ENCODE data around the gene DRD2. TPM values are rescaled to one million over a fixed set of nuclear protein-coding genes. Genes with fewer than 3 reads are reported as not detected.

The DRD2 gene
- total and polyA plus RNA-seq, 3 donors from 2014 or later = 0.74 to 2.6 (median 2.5) TPM

DNA sequence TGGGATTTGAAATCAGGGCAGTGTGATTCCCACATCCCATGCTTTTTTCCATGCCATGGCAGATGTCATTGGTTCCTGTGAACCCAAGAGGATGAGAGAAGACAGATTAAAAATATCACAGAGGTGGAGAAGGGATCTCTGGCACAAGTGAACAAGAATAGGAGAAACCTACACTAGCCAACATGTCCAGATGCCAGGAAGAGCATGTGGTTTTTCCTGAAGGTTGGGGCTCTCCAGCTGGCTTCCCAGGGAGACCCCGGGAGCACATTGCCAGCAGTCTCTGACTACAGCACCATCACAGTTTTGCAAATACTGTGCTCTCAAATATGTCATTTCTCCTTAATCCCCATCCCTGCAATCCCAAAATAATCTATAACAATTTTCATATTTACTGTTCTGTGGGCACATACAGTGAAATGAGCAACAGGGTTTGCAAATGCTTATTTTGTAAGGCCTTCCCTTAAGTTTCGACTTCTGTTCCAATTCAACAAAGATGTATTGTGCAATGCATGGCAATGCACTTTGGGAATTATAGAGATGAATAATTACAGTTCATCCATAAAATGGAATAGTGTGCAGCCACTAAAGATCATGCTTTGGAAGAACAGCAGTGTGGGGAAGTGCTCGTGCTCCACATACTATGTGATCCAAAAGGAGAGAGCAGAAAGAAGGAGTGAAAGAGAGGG, 82.8 kb downstream of the DRD2 start:
- H3K27me3 ChIP-seq = no peaks in the 10 kb centered on the region
- H3K27ac ChIP-seq = no peak overlapping the region
- no peaks in the 10 kb centered on the region for H3K9me3 ChIP-seq
- 74 to 86% methylated on average over 3 of the region's 3 CpGs for WGBS, 2 donors
- H3K4me3 ChIP-seq = no peak overlapping the region
- no peak for DNase-seq
- H3K36me3 ChIP-seq (ENCODE audit: low read depth, missing control alignments) = no peaks in the 10 kb centered on the region
- intact Hi-C loops (cut with DNase I; ENCODE audit: low total_unique reads) = no loop called here
- no peaks in the 10 kb centered on the region for H3K4me1 ChIP-seq
- TF ChIP-seq POLR2A (IDR thresholded peaks at IDR 0.05) = no peak
- TF ChIP-seq, protein P1, sequence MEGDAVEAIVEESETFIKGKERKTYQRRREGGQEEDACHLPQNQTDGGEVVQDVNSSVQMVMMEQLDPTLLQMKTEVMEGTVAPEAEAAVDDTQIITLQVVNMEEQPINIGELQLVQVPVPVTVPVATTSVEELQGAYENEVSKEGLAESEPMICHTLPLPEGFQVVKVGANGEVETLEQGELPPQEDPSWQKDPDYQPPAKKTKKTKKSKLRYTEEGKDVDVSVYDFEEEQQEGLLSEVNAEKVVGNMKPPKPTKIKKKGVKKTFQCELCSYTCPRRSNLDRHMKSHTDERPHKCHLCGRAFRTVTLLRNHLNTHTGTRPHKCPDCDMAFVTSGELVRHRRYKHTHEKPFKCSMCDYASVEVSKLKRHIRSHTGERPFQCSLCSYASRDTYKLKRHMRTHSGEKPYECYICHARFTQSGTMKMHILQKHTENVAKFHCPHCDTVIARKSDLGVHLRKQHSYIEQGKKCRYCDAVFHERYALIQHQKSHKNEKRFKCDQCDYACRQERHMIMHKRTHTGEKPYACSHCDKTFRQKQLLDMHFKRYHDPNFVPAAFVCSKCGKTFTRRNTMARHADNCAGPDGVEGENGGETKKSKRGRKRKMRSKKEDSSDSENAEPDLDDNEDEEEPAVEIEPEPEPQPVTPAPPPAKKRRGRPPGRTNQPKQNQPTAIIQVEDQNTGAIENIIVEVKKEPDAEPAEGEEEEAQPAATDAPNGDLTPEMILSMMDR (IDR thresholded peaks at IDR 0.05) = no peak

DNA sequence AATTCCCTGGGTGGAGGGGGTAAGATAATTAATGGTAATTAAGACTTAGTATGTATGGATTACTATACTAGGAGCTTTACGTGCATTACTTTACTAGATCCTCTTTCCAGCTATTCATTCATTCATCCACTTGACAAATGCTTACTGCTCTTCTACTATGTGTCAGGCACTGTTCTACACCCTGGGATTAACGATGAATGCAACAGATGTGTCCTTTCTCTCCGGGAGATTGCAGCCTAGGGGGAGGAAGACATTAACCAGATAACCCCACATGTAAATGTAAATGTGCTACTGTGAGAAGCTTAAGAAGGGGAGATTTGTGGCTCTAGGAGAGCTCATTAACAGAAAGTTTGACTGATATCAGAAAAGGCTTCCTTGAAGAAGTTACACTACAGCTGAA, 85.9 kb downstream of the DRD2 start:
- TF ChIP-seq, protein P1 (IDR thresholded peaks at IDR 0.05) = no peak
- TF ChIP-seq POLR2A (IDR thresholded peaks at IDR 0.05) = no peak
- Histone ChIP-seq H3K27me3 (no peaks in the 10 kb centered on the region), H3K4me3 (no peak overlapping the region), H3K4me1 (no peaks in the 10 kb centered on the region), H3K27ac (no peak overlapping the region), H3K9me3 (no peaks in the 10 kb centered on the region), H3K36me3 (ENCODE audit: low read depth, missing control alignments) (no peaks in the 10 kb centered on the region)
- no peak for DNase-seq
- WGBS, 2 donors = 55 to 67% methylated on average over 3 of the region's 3 CpGs
- intact Hi-C loops (cut with DNase I; ENCODE audit: low total_unique reads) = no loop called here

DNA sequence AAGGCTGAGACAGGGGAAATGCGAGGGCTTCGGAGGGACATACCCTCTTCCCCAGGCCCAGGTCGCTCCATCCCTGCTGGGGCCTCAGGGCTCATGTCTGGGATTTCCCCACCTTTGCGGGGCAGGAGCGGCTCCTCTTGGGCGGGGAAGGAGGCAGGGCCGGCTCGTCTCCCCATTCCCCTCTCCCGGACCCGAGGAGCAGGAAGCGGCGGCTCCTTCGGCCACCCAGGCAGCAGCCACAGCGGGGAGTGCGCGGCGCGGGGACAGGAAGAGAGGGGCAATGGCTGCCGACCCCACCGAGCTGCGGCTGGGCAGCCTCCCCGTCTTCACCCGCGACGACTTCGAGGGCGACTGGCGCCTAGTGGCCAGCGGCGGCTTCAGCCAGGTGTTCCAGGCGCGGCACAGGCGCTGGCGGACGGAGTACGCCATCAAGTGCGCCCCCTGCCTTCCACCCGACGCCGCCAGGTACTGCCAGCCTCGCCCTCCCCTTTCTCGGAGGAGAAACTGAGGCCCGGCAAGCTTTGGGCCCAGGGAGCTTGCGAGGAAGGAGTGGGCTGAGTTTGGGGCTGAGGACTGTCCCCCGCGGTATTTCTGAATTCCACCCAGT, 87.5 kb downstream of the DRD2 start, which contains the start of gene ANKK1:
Gene ANKK1 (plus strand): TSS at position 175 of the 607 bp plus-strand sequence. CDS start 106 bp downstream, at position 281.
- H3K9me3 ChIP-seq = no peaks in the 10 kb centered on the region
- H3K27me3 ChIP-seq = no peaks in the 10 kb centered on the region
- H3K4me3 ChIP-seq = peak within 1 kb of the TSS; percentile 15 to 22
- H3K36me3 ChIP-seq (ENCODE audit: low read depth, missing control alignments) = no peaks in the 10 kb centered on the region
- intact Hi-C loops (cut with DNase I; ENCODE audit: low total_unique reads) = no loop called here
- peak; percentile 31 for DNase-seq
- H3K27ac ChIP-seq = no peak within 1 kb of the TSS
- H3K4me1 ChIP-seq = no peaks in the 10 kb centered on the region
- TF ChIP-seq POLR2A (IDR thresholded peaks at IDR 0.05) = no peak
- TF ChIP-seq, protein P1 (IDR thresholded peaks at IDR 0.05) = peak in 1 of 3 experiments; percentile 25
- WGBS, 2 donors = 12 to 38% methylated on average over 6 to 28 of the region's 46 CpGs

DNA sequence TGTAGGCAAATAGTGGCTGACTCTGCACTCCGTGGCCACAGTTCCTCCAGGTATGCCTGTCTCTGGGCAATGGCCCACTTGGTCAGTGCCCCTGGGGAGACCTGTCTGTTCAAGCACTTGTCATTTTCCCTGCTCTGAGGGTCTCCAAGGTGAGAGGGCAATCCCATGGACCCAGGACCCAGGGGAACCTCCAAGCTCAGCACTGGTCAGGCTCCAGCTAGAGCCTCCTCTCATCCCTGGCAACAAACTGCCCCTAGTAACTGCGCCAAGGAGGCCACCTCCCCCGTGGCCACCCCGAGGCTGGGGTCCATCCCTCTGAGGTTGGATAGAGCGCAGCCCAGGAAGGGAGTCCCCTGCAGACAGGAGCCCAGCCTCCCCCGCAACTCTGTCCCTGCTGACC, 88.3 kb downstream of the DRD2 start:
- H3K27me3 ChIP-seq = no peaks in the 10 kb centered on the region
- intact Hi-C loops (cut with DNase I; ENCODE audit: low total_unique reads) = no loop called here
- H3K36me3 ChIP-seq (ENCODE audit: low read depth, missing control alignments) = no peaks in the 10 kb centered on the region
- no peak overlapping the region for H3K4me3 ChIP-seq
- TF ChIP-seq POLR2A (IDR thresholded peaks at IDR 0.05) = no peak
- TF ChIP-seq, protein P1 (IDR thresholded peaks at IDR 0.05) = no peak
- no peaks in the 10 kb centered on the region for H3K4me1 ChIP-seq
- WGBS, 2 donors = 71 to 78% methylated on average over 6 of the region's 6 CpGs
- H3K9me3 ChIP-seq = no peaks in the 10 kb centered on the region
- DNase-seq = no peak
- no peak overlapping the region for H3K27ac ChIP-seq

Data from testis (tissue), 3 donors.